HEK293 (cell line): ENCODE data around the gene IRF3.

ENCODE experiments used
- ZNF792 ChIP-seq: fragments of 450-650 bp; formaldehyde crosslinking; IDR thresholded peaks from 2 replicates; pipeline ENCODE4 v1.5.1; 2016; ENCODE audit warnings: missing biosample characterization, missing genetic modification characterization
- TF ChIP-seq, protein P1 (sequence below): fragments of 450-650 bp; IDR thresholded peaks from 2 replicates; pipeline ENCODE4 v1.5.1; 2018; ENCODE audit warnings: missing biosample characterization, mild to moderate bottlenecking, missing genetic modification characterization

- TF ChIP-seq ZNF792 = no peak
- TF ChIP-seq, protein P1, sequence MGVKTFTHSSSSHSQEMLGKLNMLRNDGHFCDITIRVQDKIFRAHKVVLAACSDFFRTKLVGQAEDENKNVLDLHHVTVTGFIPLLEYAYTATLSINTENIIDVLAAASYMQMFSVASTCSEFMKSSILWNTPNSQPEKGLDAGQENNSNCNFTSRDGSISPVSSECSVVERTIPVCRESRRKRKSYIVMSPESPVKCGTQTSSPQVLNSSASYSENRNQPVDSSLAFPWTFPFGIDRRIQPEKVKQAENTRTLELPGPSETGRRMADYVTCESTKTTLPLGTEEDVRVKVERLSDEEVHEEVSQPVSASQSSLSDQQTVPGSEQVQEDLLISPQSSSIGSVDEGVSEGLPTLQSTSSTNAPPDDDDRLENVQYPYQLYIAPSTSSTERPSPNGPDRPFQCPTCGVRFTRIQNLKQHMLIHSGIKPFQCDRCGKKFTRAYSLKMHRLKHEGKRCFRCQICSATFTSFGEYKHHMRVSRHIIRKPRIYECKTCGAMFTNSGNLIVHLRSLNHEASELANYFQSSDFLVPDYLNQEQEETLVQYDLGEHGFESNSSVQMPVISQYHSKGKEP (tag by site-specific recombination) = no peak
These were observed 425 bp upstream of the IRF3 start for GRCh38 chr19:49666120-49666444.
